Neural progenitor cell (in vitro differentiated cells): Measurements from ENCODE around the gene LBP.

Experiments used
- CTCF ChIP-seq: fragments of 200-600 bp; sonication (generic); IDR thresholded peaks from 2 replicates; pipeline ENCODE4 v1.5.1; 2017; ENCODE audit warnings: antibody characterized with exemption, mild to moderate bottlenecking
- EZH2phosphoT487 ChIP-seq: fragments of 200-600 bp; sonication (generic); IDR thresholded peaks from 2 replicates; pipeline ENCODE4 v1.6.1; 2017; ENCODE audit warnings: antibody characterized with exemption

GRCh38 chr20:38414769-38415450 lies 68.6 kb downstream of the LBP start:
- TF ChIP-seq EZH2phosphoT487 (no peak), CTCF (no peak)
